IPS-20b (cell line): Measurements from ENCODE around the gene STXBP6.

Experiments used
- H3K27ac ChIP-seq: one replicate; pipeline ENCODE4 v1.5.1; 2013; ENCODE audit warnings: low read length
- H3K27me3 ChIP-seq: 2 replicates; pipeline ENCODE4 v1.6.1; 2013; ENCODE audit warnings: mild to moderate bottlenecking, low read length, inconsistent platforms; ENCODE audit not compliant: insufficient read depth
- H3K36me3 ChIP-seq: 2 replicates; pipeline ENCODE4 v1.6.1; 2013; ENCODE audit warnings: low read depth, mild to moderate bottlenecking, inconsistent platforms, low read length, moderate library complexity; ENCODE audit not compliant: insufficient read depth
- H3K4me1 ChIP-seq: 2 replicates; pipeline ENCODE4 v1.6.1; 2013; ENCODE audit warnings: mild to moderate bottlenecking, control low read depth, inconsistent platforms, low read length, moderate library complexity; ENCODE audit not compliant: insufficient read depth
- H3K4me3 ChIP-seq: 2 replicates; pipeline ENCODE4 v1.5.1; 2013; ENCODE audit warnings: mild to moderate bottlenecking, low read length, inconsistent platforms
- H3K9ac ChIP-seq: 2 replicates; pipeline ENCODE4 v1.6.1; 2013; ENCODE audit warnings: low read depth, mild to moderate bottlenecking, inconsistent platforms, low read length, moderate library complexity
- H3K9me3 ChIP-seq: 2 replicates; pipeline ENCODE4 v1.6.1; 2013; ENCODE audit warnings: mild to moderate bottlenecking, low read depth, low read length, inconsistent platforms; ENCODE audit not compliant: insufficient read depth

Gene STXBP6

DNA sequence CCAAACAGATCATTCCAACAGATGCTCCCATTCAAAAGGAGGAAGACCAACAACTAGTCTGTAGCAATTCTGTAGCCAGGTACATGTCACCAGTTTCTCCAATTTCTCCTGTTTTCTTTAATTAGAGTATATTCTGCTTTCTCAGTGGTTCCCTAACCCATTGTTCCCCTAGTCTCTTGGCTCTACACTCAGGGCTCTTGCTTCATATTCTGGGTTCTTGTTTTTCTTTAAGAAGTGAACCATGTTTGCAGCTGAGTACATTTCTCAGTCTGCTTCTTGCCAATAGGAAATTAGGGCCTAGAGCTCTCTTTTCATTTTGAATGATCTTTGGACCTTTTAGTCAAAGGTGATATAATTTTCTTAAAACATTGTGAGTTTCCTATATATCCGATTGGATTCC, 29.4 kb upstream of the STXBP6 start:
- H3K4me3 ChIP-seq, result no peak overlapping the region
- no peak overlapping the region for H3K9ac ChIP-seq
- H3K27me3 ChIP-seq, result no peaks in the 10 kb centered on the region
- no peaks in the 10 kb centered on the region for H3K9me3 ChIP-seq
- no peak overlapping the region for H3K27ac ChIP-seq
- H3K36me3 ChIP-seq, result no peaks in the 10 kb centered on the region
- no peaks in the 10 kb centered on the region for H3K4me1 ChIP-seq

DNA sequence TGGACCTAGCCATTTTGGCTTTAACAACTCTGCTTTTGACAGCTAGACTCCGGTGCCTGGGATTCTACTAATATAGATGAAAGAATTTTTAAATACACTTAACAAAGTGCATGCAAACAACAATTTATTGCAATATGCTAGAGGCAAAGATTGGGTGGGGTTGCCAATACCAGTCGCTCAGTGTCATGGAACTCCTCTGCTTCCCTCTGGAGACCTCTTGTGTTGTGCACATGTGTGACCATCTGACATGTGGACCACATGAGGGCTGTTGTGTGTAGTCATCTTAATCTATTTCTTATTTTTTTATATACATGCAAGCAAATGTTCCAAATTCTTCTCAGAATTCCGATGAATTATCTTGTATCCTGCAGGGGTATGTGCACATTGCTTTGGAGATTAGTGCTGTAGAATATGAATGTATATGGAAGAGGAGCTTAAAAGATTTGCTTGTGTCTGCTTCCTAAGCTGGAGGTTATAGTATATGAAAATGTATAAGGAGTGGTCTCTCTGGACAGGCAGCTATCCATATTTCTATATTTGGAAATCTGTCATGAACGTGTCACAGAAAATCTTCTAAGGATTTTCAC, 24.2 kb upstream of the STXBP6 start:
- Histone ChIP-seq H3K9me3 (no peaks in the 10 kb centered on the region), H3K36me3 (no peaks in the 10 kb centered on the region), H3K4me1 (no peaks in the 10 kb centered on the region), H3K9ac (no peak overlapping the region), H3K27me3 (no peaks in the 10 kb centered on the region), H3K4me3 (no peak overlapping the region), H3K27ac (no peak overlapping the region)

GRCh38 chr14:25069879-25070278, 19.9 kb upstream of the STXBP6 start:
- Histone ChIP-seq H3K27ac (no peak overlapping the region), H3K36me3 (no peaks in the 10 kb centered on the region), H3K4me3 (no peak overlapping the region), H3K9ac (no peak overlapping the region), H3K9me3 (no peaks in the 10 kb centered on the region), H3K27me3 (no peaks in the 10 kb centered on the region), H3K4me1 (no peaks in the 10 kb centered on the region)

- no peak overlapping the region for H3K4me3 ChIP-seq
These were observed 17.7 kb upstream of the STXBP6 start for GRCh38 chr14:25067600-25067999.

DNA sequence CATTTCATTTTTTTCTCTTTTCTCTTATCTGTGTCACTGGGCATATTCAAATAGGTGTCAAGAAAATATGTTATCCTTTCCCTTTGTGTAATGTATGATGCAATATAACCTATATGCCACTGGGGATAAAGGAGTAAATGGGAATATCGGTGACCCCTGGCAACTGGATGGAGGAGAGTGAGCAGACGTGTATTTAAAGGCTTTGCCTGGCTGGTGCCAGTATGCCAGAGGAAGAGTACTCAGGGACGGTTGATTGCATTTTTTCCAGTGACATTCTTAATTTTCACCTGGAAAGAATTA, 12.0 kb upstream of the STXBP6 start:
- H3K4me1 ChIP-seq, result peaks cover 3% of the 10 kb centered on the region; the same call in 1 of the 2 replicates
- H3K9me3 ChIP-seq, result no peaks in the 10 kb centered on the region
- H3K27me3 ChIP-seq, result no peaks in the 10 kb centered on the region
- no peak overlapping the region for H3K4me3 ChIP-seq
- H3K36me3 ChIP-seq, result no peaks in the 10 kb centered on the region
- H3K27ac ChIP-seq, result no peak overlapping the region
- no peak overlapping the region for H3K9ac ChIP-seq

More at GRCh38 chr14:25067600-25067999, 17.7 kb upstream of the STXBP6 start:
- no peaks in the 10 kb centered on the region for H3K4me1 ChIP-seq
- no peak overlapping the region for H3K9ac ChIP-seq
- H3K27me3 ChIP-seq, result no peaks in the 10 kb centered on the region
- no peak overlapping the region for H3K27ac ChIP-seq
- no peaks in the 10 kb centered on the region for H3K9me3 ChIP-seq
- H3K36me3 ChIP-seq, result no peaks in the 10 kb centered on the region

- Histone ChIP-seq H3K4me3 (no peak overlapping the region), H3K27ac (no peak overlapping the region), H3K36me3 (no peaks in the 10 kb centered on the region), H3K9ac (no peak overlapping the region), H3K4me1 (peaks cover 14% of the 10 kb centered on the region; the same call in 1 of the 2 replicates), H3K9me3 (no peaks in the 10 kb centered on the region), H3K27me3 (peaks cover 15% of the 10 kb centered on the region)
These were observed 6.7 kb upstream of the STXBP6 start for GRCh38 chr14:25056688-25057078.

DNA sequence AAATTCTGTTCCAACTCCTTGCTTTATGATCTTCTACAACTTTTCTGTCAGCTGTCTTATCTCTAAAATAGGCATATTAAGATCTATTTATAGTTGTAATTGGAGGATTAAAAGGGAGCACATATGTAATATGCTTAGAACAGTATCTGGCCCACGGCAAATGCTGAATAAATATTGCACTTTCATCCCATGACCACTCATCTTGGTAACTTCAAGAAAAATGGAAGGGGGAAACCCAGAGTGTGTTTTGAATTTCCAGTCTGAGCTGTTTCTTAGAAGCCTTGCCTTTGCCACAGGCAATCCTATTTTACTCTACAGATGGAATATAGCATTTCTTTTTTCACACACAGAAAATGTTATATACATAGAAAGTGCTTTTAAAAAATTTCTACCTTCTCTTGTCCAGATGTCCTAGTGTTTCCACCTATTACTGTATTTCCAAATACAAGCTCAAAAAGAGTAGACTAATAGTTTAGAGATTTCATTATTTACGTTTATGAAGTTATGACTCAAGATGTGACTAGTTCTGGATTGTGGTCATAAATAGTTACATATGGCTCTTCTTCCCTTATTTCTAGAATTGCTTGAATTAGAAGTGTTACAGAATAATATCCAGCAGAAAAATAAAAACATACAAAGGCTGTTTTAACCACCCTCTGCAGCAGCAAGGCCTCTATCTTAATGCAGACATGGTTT, 6.2 kb upstream of the STXBP6 start:
- Histone ChIP-seq H3K9me3 (no peaks in the 10 kb centered on the region), H3K36me3 (no peaks in the 10 kb centered on the region), H3K27ac (no peak overlapping the region), H3K4me1 (peaks cover 18% of the 10 kb centered on the region; the same call in 1 of the 2 replicates), H3K9ac (no peak overlapping the region), H3K27me3 (peaks cover 20% of the 10 kb centered on the region), H3K4me3 (no peak overlapping the region)

DNA sequence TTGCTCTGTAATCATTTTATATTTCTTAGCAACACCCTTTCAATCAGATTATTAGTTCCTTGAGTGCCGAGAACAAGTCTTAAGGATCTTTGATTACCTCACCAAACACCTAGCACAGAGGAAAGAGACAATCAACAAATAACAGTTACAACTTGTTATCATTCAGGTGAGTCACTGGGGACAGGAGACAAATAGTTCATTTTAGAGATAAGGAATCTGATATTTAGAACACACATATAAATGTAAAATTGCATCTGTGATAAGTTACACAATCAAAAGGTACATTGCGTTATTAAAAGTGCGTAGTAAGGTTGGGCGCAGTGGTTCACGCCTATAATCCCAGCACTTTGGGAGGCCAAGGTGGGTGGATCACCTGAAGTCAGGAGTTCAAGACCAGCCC, 5.1 kb upstream of the STXBP6 start:
- H3K4me3 ChIP-seq, result no peak overlapping the region
- peaks cover 32% of the 10 kb centered on the region for H3K27me3 ChIP-seq
- H3K4me1 ChIP-seq, result peaks cover 24% of the 10 kb centered on the region; the same call in 1 of the 2 replicates
- H3K27ac ChIP-seq, result no peak overlapping the region
- no peaks in the 10 kb centered on the region for H3K36me3 ChIP-seq
- H3K9me3 ChIP-seq, result no peaks in the 10 kb centered on the region
- no peak overlapping the region for H3K9ac ChIP-seq

GRCh38 chr14:25053585-25053984, 3.6 kb upstream of the STXBP6 start:
- Histone ChIP-seq H3K4me3 (no peak overlapping the region), H3K27me3 (peaks cover 46% of the 10 kb centered on the region), H3K9me3 (no peaks in the 10 kb centered on the region), H3K9ac (no peak overlapping the region), H3K36me3 (no peaks in the 10 kb centered on the region), H3K4me1 (peaks cover 24% of the 10 kb centered on the region; the same call in 1 of the 2 replicates), H3K27ac (no peak overlapping the region)

DNA sequence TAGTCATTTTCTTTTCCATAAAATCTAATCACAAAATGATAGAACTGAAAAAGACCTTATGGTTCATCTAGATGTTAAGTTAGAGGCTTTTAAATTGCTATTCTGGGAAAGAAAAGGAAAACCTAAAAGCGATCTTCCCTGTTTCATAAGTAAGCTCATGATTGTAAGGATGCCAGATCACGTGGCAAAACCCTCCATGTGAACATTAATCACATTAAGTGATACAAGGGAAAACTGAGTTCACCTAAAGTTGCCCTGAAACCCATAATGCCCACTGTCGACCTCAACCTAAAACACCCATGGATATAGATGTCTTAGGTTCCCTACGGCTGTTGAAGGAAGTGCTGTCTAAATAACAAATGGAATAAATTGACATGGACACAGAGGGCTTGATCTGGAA, 3.0 kb upstream of the STXBP6 start:
- Histone ChIP-seq H3K27me3 (peaks cover 52% of the 10 kb centered on the region), H3K4me1 (peaks cover 24% of the 10 kb centered on the region; the same call in 1 of the 2 replicates), H3K9ac (no peak overlapping the region), H3K4me3 (no peak overlapping the region), H3K27ac (no peak overlapping the region), H3K36me3 (no peaks in the 10 kb centered on the region), H3K9me3 (no peaks in the 10 kb centered on the region)

GRCh38 chr14:25052385-25052784, 2.4 kb upstream of the STXBP6 start:
- H3K36me3 ChIP-seq, result no peaks in the 10 kb centered on the region
- H3K4me3 ChIP-seq, result no peak overlapping the region
- peaks cover 24% of the 10 kb centered on the region; the same call in 1 of the 2 replicates for H3K4me1 ChIP-seq
- H3K27ac ChIP-seq, result no peak overlapping the region
- H3K9me3 ChIP-seq, result no peaks in the 10 kb centered on the region
- H3K27me3 ChIP-seq, result peaks cover 58% of the 10 kb centered on the region
- no peak overlapping the region for H3K9ac ChIP-seq
